GM12878 (cell line): Measurements from ENCODE around the gene PLA2G5. TPM values are rescaled to one million over a fixed set of nuclear protein-coding genes. Genes with fewer than 3 reads are reported as not detected.

Experiments
- ATAC-seq: fragments of 200-7000 bp; cut with Tn5 transposase; 3 replicates; pipeline ENCODE4 v1.9.1; 2020; ENCODE audit warnings: mild to moderate bottlenecking, moderate library complexity
- BruUV-seq: library from RNA; stranded (reverse); fragments of 400-500 nt; replicated peaks from 2 replicates; lab custom pipeline; 2021; lab: Mats Ljungman, UMichigan
- CTCF ChIA-PET: fragments of 300-600 bp; sonication (Branson Sonifier 250); formaldehyde crosslinking; extraction: SDS; loops from one replicate; lab custom pipeline; 2021; ENCODE audit warnings: inconsistent platforms; lab: Yijun Ruan, JAX
- POLR2A ChIA-PET: fragments of 350-600 bp; formaldehyde crosslinking; extraction: SDS; loops from one replicate; lab custom pipeline; 2021; ENCODE audit warnings: inconsistent platforms; lab: Charles Lee
- RAD21 ChIA-PET: fragments of 300-600 bp; sonication (Branson Sonifier 250); formaldehyde crosslinking; loops from one replicate; lab custom pipeline; 2023; ENCODE audit warnings: antibody characterized with exemption; ENCODE audit not compliant: unreplicated experiment; lab: Charles Lee
- SMC1A ChIA-PET: fragments of 300-600 bp; sonication (Branson Sonifier 250); formaldehyde crosslinking; loops from one replicate; lab custom pipeline; 2023; ENCODE audit not compliant: unreplicated experiment, uncharacterized antibody; lab: Charles Lee
- DNase-seq: peaks from one replicate; pipeline ENCODE4 v3.0.0-alpha.2; 2011; ENCODE audit warnings: low read depth, low spot score
- FAIRE-seq: peaks from 3 replicates; lab custom pipeline; 2011; peaks lifted over from hg19 to GRCh38; lab: Jason Lieb, UNC
- H2AFZ ChIP-seq: 2 replicates; pipeline ENCODE4 v1.6.0; 2011; ENCODE audit warnings: low read depth, low read length, control low read depth; ENCODE audit not compliant: control insufficient read depth
- H3K27ac ChIP-seq: 2 replicates; pipeline ENCODE4 v1.5.1; 2011; ENCODE audit warnings: control low read depth; ENCODE audit not compliant: control insufficient read depth, insufficient read depth
- H3K27me3 ChIP-seq, 2 experiments: replicated peaks in 1 of 2; 2 replicates each; pipeline versions ENCODE4 v1.6.0 to v1.6.1; 2011; ENCODE audit warnings: low read length in 1 of 2; ENCODE audit not compliant: control insufficient read depth in 2 of 2, insufficient read depth in 2 of 2
- H3K36me3 ChIP-seq, 2 experiments: 2 replicates each; pipeline ENCODE4 v1.5.1; 2011; ENCODE audit warnings: low read length in 1 of 2; ENCODE audit not compliant: control insufficient read depth in 2 of 2, insufficient read depth in 2 of 2
- H3K4me1 ChIP-seq: 2 replicates; pipeline ENCODE4 v1.6.1; 2011; ENCODE audit warnings: mild to moderate bottlenecking, low read length, moderate library complexity, mixed read lengths; ENCODE audit not compliant: control insufficient read depth, insufficient read depth
- H3K4me2 ChIP-seq: 2 replicates; pipeline ENCODE4 v1.6.0; 2011; ENCODE audit warnings: control low read depth; ENCODE audit not compliant: control insufficient read depth, insufficient read depth
- H3K4me3 ChIP-seq: fragments of 200-600 bp; sonication (generic); 2 replicates; pipeline ENCODE4 v1.5.1; 2016
- H3K79me2 ChIP-seq: 2 replicates; pipeline ENCODE4 v1.6.0; 2011; ENCODE audit warnings: low read length; ENCODE audit not compliant: control insufficient read depth, insufficient read depth
- H3K9ac ChIP-seq: 2 replicates; pipeline ENCODE4 v1.8.0; 2011; ENCODE audit warnings: low read length, control low read depth, mixed read lengths; ENCODE audit not compliant: control insufficient read depth, insufficient read depth
- H3K9me3 ChIP-seq: replicated peaks from 3 replicates; pipeline ENCODE4 v1.5.1; 2011; ENCODE audit warnings: mild to moderate bottlenecking, low read length; ENCODE audit not compliant: control insufficient read depth, insufficient read depth
- H4K20me1 ChIP-seq: 2 replicates; pipeline ENCODE4 v1.6.0; 2011; ENCODE audit not compliant: control insufficient read depth, insufficient read depth
- BACH1 ChIP-seq: fragments of 450-650 bp; IDR thresholded peaks from 2 replicates; pipeline ENCODE4 v1.6.1; 2017; ENCODE audit warnings: mild to moderate bottlenecking, borderline replicate concordance
- CEBPB ChIP-seq, 2 experiments: fragments of 150-350 bp in 1 of 2; IDR thresholded peaks; 2 replicates each; pipeline ENCODE4 v1.6.1; 2012 to 2014; ENCODE audit warnings: low read depth in 2 of 2, low read length in 2 of 2, borderline replicate concordance in 1 of 2, inconsistent platforms in 1 of 2
- CHD1 ChIP-seq: IDR thresholded peaks from 2 replicates; pipeline ENCODE4 v1.6.1; 2012; ENCODE audit warnings: low read depth, low read length, improper control_type of control experiment
- HDAC2 ChIP-seq: fragments of 200-600 bp; sonication (generic); IDR thresholded peaks from 2 replicates; pipeline ENCODE4 v1.6.1; 2017
- IKZF1 ChIP-seq: fragments of 450-650 bp; conservative IDR thresholded peaks from 2 replicates; pipeline ENCODE4 v1.6.1; 2017; ENCODE audit warnings: antibody characterized with exemption, mild to moderate bottlenecking
- IRF3 ChIP-seq: fragments of 450-650 bp; IDR thresholded peaks from 2 replicates; pipeline ENCODE4 v1.6.1; 2014; ENCODE audit warnings: mild to moderate bottlenecking
- JUND ChIP-seq: IDR thresholded peaks from 2 replicates; pipeline ENCODE4 v1.6.1; 2012; ENCODE audit warnings: low read depth, mild to moderate bottlenecking, low read length, improper control_type of control experiment, moderate library complexity
- KAT2A ChIP-seq: conservative IDR thresholded peaks from 2 replicates; pipeline ENCODE4 v1.6.1; 2011; ENCODE audit warnings: low read depth, low read length; ENCODE audit not compliant: control insufficient read depth
- KDM1A ChIP-seq: fragments of 200-600 bp; sonication (generic); IDR thresholded peaks from 2 replicates; pipeline ENCODE4 v1.6.1; 2016; ENCODE audit warnings: borderline replicate concordance
- NFIC ChIP-seq: IDR thresholded peaks from 2 replicates; pipeline ENCODE4 v1.6.1; 2012; ENCODE audit warnings: low read depth, mild to moderate bottlenecking, inconsistent platforms, low read length, moderate library complexity
- NFYB ChIP-seq: IDR thresholded peaks from 2 replicates; pipeline ENCODE4 v1.6.1; 2011; ENCODE audit warnings: low read depth, mild to moderate bottlenecking, low read length, improper control_type of control experiment, moderate library complexity; ENCODE audit not compliant: insufficient read depth
- NR2C1 ChIP-seq: fragments of 450-650 bp; IDR thresholded peaks from 2 replicates; pipeline ENCODE4 v1.6.1; 2017; ENCODE audit warnings: antibody characterized with exemption, mild to moderate bottlenecking, moderate library complexity
- POU2F2 ChIP-seq: IDR thresholded peaks from 3 replicates; pipeline ENCODE4 v1.6.1; 2011; ENCODE audit warnings: low read depth, mild to moderate bottlenecking, low read length, borderline replicate concordance
- RAD51 ChIP-seq: fragments of 450-650 bp; IDR thresholded peaks from 2 replicates; pipeline ENCODE4 v1.6.1; 2016; ENCODE audit warnings: moderate library complexity, mild to moderate bottlenecking, inconsistent platforms
- YBX1 ChIP-seq: fragments of 450-650 bp; IDR thresholded peaks from 2 replicates; pipeline ENCODE4 v1.6.1; 2016; ENCODE audit warnings: antibody characterized with exemption
- YY1 ChIP-seq: IDR thresholded peaks from 2 replicates; pipeline ENCODE4 v1.6.1; 2011; ENCODE audit warnings: low read depth, mild to moderate bottlenecking, low read length
- WGBS: methylation state at CpG from one replicate; pipeline ENCODE4 v1.1.6; 2016; ENCODE audit warnings: low lambda C conversion rate; ENCODE audit not compliant: insufficient replicate concordance, insufficient coverage; ENCODE audit errors: missing lambda C conversion rate; 5-methylcytosine and 5-hydroxymethylcytosine counted together
- in situ Hi-C: fragments of 300-500 bp; cut with MboI; formaldehyde crosslinking; loops from 9 replicates; pipeline ENCODE4 v1.14.3; 2018; ENCODE audit warnings: mixed read lengths
- intact Hi-C: fragments of 100-400 bp; cut with micrococcal nuclease; formaldehyde crosslinking; loops from one replicate; pipeline ENCODE4 v1.14.2; 2022; ENCODE audit not compliant: unreplicated experiment
- polyA plus RNA-seq, 11 experiments: library from polyadenylated mRNA; depleted of rRNA in 4 of 11; unstranded in 6 of 11; stranded (reverse) in 5 of 11; fragments of >200 nt; fragmentation: Nextera tagmentation in 4 of 11; fragmentation: Illumina TruSeq in 1 of 11; extraction: Ambion mirVana in 4 of 11; extraction: Trizol in 1 of 11; gene quantifications; 1 replicate in 1 of 11; 2 replicates in 10 of 11; pipeline versions ENCODE4 v1.2.1 to v1.2.3, GENCODE V29; 2011 to 2016; ENCODE audit warnings: inconsistent platforms in 2 of 11, missing spikeins in 2 of 11, low read depth in 1 of 11
- total RNA-seq, 4 experiments: library from RNA; depleted of rRNA in 3 of 4; stranded (reverse); fragments of >200 nt in 3 of 4; fragmentation: Illumina TruSeq in 1 of 4; extraction: Trizol in 1 of 4; gene quantifications; 2 replicates each; pipeline versions ENCODE4 v1.2.1 to v1.2.3, GENCODE V29; 2013 to 2021
- TF ChIP-seq, protein P1 (sequence below), 3 experiments: IDR thresholded peaks in 2 of 3; conservative IDR thresholded peaks in 1 of 3; 2 replicates each; pipeline ENCODE4 v1.5.1; 2011; ENCODE audit warnings: low read depth in 3 of 3, low read length in 3 of 3, mild to moderate bottlenecking in 3 of 3, control low read depth in 2 of 3, moderate library complexity in 2 of 3, inconsistent platforms in 1 of 3, mixed read lengths in 1 of 3; ENCODE audit not compliant: control insufficient read depth in 2 of 3, insufficient read depth in 1 of 3; ENCODE audit errors: extremely low read depth in 1 of 3

The PLA2G5 gene
- total and polyA plus RNA-seq, 10 of the 15 experiments (the other 5 are each of a cell fraction or from before 2014, with no cell fraction given), result 0.10 to 0.19 (median 0.17) TPM; not detected in 7

GRCh38 chr1:20139776-20140612 lies 70.0 kb downstream of the PLA2G5 start (continued):
- TF ChIP-seq, protein P1, sequence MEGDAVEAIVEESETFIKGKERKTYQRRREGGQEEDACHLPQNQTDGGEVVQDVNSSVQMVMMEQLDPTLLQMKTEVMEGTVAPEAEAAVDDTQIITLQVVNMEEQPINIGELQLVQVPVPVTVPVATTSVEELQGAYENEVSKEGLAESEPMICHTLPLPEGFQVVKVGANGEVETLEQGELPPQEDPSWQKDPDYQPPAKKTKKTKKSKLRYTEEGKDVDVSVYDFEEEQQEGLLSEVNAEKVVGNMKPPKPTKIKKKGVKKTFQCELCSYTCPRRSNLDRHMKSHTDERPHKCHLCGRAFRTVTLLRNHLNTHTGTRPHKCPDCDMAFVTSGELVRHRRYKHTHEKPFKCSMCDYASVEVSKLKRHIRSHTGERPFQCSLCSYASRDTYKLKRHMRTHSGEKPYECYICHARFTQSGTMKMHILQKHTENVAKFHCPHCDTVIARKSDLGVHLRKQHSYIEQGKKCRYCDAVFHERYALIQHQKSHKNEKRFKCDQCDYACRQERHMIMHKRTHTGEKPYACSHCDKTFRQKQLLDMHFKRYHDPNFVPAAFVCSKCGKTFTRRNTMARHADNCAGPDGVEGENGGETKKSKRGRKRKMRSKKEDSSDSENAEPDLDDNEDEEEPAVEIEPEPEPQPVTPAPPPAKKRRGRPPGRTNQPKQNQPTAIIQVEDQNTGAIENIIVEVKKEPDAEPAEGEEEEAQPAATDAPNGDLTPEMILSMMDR (IDR thresholded peaks at IDR 0.05 in 2 of 3, conservative IDR thresholded peaks at IDR 0.05 in 1 of 3; ENCODE audit: control insufficient read depth in 2 of 3, extremely low read depth in 1 of 3, insufficient read depth in 1 of 3, low read depth in 3 of 3, low read length in 3 of 3), result no peak

- ChIA-PET RAD21 (no interaction called here), CTCF (no interaction called here), SMC1A (no interaction called here), POLR2A (no interaction called here)
- no peak overlapping the region for H3K9ac ChIP-seq
- no peak overlapping the region for H3K4me2 ChIP-seq
- BruUV-seq, result no TSS peak
- DNase-seq (no peak), ATAC-seq (no peak), FAIRE-seq (no peak)
- H3K36me3 ChIP-seq, result no peaks in the 10 kb centered on the region
- H3K4me1 ChIP-seq, result no peaks in the 10 kb centered on the region
- 53% methylated on average over 9 of the region's 9 CpGs for WGBS
- H3K27ac ChIP-seq, result no peak overlapping the region
- in situ Hi-C loops, result no loop called here
- H3K9me3 ChIP-seq, result no peaks in the 10 kb centered on the region
- H3K79me2 ChIP-seq, result no peaks in the 10 kb centered on the region
- H3K4me3 ChIP-seq, result no peak overlapping the region
- intact Hi-C loops, result no loop called here
- H4K20me1 ChIP-seq, result no peaks in the 10 kb centered on the region
- H3K27me3 ChIP-seq, result no peaks in the 10 kb centered on the region
- H2AFZ ChIP-seq, result no peak overlapping the region
- TF ChIP-seq CHD1 (no peak), CEBPB (IDR thresholded peaks at IDR 0.05; ENCODE audit: borderline replicate concordance in 1 of 2, low read depth in 2 of 2, low read length in 2 of 2) (no peak), KAT2A (no peak), HDAC2 (no peak), YBX1 (no peak), POU2F2 (no peak), IKZF1 (no peak), BACH1 (no peak), NR2C1 (no peak), RAD51 (no peak), NFYB (no peak), NFIC (no peak), IRF3 (no peak), JUND (no peak), KDM1A (no peak), YY1 (no peak)
Measured at GRCh38 chr1:20141001-20141400, 71.0 kb downstream of the PLA2G5 start.
